Measurements from ENCODE around the gene OR51A7.
"Not testable (repeated sequence)": the region's sequence is repeated elsewhere in the genome, so short reads cannot be mapped to it uniquely, and the experiment has no call there.

OR51A7 gene

GRCh38 chr11:4903484-4903883 is at the start of gene OR51A7:
OR51A7 (plus strand) TSS chr11:4903783; CDS start chr11:4907370, 3,587 bp downstream.
- TF ChIP-seq CTCF (IDR thresholded peaks at IDR 0.05): no peak
- no peak within 1 kb of the TSS for H3K4me2 ChIP-seq (ENCODE audit: low read length)
- H3K27me3 ChIP-seq (ENCODE audit: control insufficient read depth, insufficient read depth, low read length): no peaks in the 10 kb centered on the region
- no peaks in the 10 kb centered on the region for H3K9me3 ChIP-seq (ENCODE audit: control insufficient read depth, low read length)
- H3K4me1 ChIP-seq: no peaks in the 10 kb centered on the region
- H3K36me3 ChIP-seq (ENCODE audit: control insufficient read depth, insufficient read depth, low read length): no peaks in the 10 kb centered on the region
- no peak within 1 kb of the TSS for H3K9ac ChIP-seq
- no peaks in the 10 kb centered on the region for H3K79me2 ChIP-seq
- no peak within 1 kb of the TSS for H3K4me3 ChIP-seq (ENCODE audit: low read depth, low read length)
- no peak within 1 kb of the TSS for H3K27ac ChIP-seq
- no peak within 1 kb of the TSS for H2AFZ ChIP-seq

- not testable (repeated sequence) for H3K27ac ChIP-seq; H3K79me2 ChIP-seq; H2AFZ ChIP-seq; H3K9me3 ChIP-seq (ENCODE audit: control insufficient read depth, low read length); H3K4me3 ChIP-seq (ENCODE audit: low read depth, low read length); H3K4me1 ChIP-seq; H3K9ac ChIP-seq; H3K27me3 ChIP-seq (ENCODE audit: control insufficient read depth, insufficient read depth, low read length); H3K36me3 ChIP-seq (ENCODE audit: control insufficient read depth, insufficient read depth, low read length); H3K4me2 ChIP-seq (ENCODE audit: low read length)
Observed at GRCh38 chr11:4854286-4854685, 49.3 kb upstream of the OR51A7 start.

- Histone ChIP-seq H3K4me3 (ENCODE audit: low read depth, low read length) (no peak overlapping the region), H3K27ac (no peak overlapping the region), H3K9me3 (ENCODE audit: control insufficient read depth, low read length) (no peaks in the 10 kb centered on the region), H3K9ac (no peak overlapping the region), H3K27me3 (ENCODE audit: control insufficient read depth, insufficient read depth, low read length) (no peaks in the 10 kb centered on the region), H3K79me2 (no peaks in the 10 kb centered on the region), H3K4me1 (no peaks in the 10 kb centered on the region), H3K36me3 (ENCODE audit: control insufficient read depth, insufficient read depth, low read length) (no peaks in the 10 kb centered on the region), H2AFZ (no peak overlapping the region), H3K4me2 (ENCODE audit: low read length) (no peak overlapping the region)
- TF ChIP-seq CTCF (IDR thresholded peaks at IDR 0.05): no peak
Observed at GRCh38 chr11:4862447-4863236, 40.9 kb upstream of the OR51A7 start.

GRCh38 chr11:4863876-4864275 is 39.7 kb upstream of the OR51A7 start:
- Histone ChIP-seq H3K4me2 (ENCODE audit: low read length) (no peak overlapping the region), H2AFZ (no peak overlapping the region), H3K36me3 (ENCODE audit: control insufficient read depth, insufficient read depth, low read length) (no peaks in the 10 kb centered on the region), H3K4me3 (ENCODE audit: low read depth, low read length) (no peak overlapping the region), H3K27ac (no peak overlapping the region), H3K9me3 (ENCODE audit: control insufficient read depth, low read length) (no peaks in the 10 kb centered on the region), H3K9ac (no peak overlapping the region), H3K4me1 (no peaks in the 10 kb centered on the region), H3K27me3 (ENCODE audit: control insufficient read depth, insufficient read depth, low read length) (no peaks in the 10 kb centered on the region), H3K79me2 (no peaks in the 10 kb centered on the region)
- TF ChIP-seq CTCF (IDR thresholded peaks at IDR 0.05): no peak

GRCh38 chr11:4865855-4866254 is 37.7 kb upstream of the OR51A7 start:
- no peak overlapping the region for H3K9ac ChIP-seq
- no peaks in the 10 kb centered on the region for H3K4me1 ChIP-seq
- no peak overlapping the region for H3K27ac ChIP-seq
- TF ChIP-seq CTCF (IDR thresholded peaks at IDR 0.05): no peak
- H3K36me3 ChIP-seq (ENCODE audit: control insufficient read depth, insufficient read depth, low read length): no peaks in the 10 kb centered on the region
- H3K27me3 ChIP-seq (ENCODE audit: control insufficient read depth, insufficient read depth, low read length): no peaks in the 10 kb centered on the region
- no peak overlapping the region for H3K4me3 ChIP-seq (ENCODE audit: low read depth, low read length)
- no peak overlapping the region for H3K4me2 ChIP-seq (ENCODE audit: low read length)
- H3K9me3 ChIP-seq (ENCODE audit: control insufficient read depth, low read length): no peaks in the 10 kb centered on the region
- no peaks in the 10 kb centered on the region for H3K79me2 ChIP-seq
- no peak overlapping the region for H2AFZ ChIP-seq

Data from parathyroid adenoma (tissue), 2 donors.